Cardiac muscle cell (in vitro differentiated cells and primary cell): ENCODE data around the gene CNOT9. TPM values are rescaled to one million over a fixed set of nuclear protein-coding genes. Genes with fewer than 3 reads are reported as not detected.
A peak's percentile ranks its signal among the peaks of the same experiment; 100 is the strongest.

Experiments
- DNase-seq, 2 donors: peaks; one replicate each; pipeline versions ENCODE4 v3.0.0 to v3.0.0-alpha.2; 2010 to 2017; ENCODE audit warnings: low read depth in 1 of 2, low spot score in 1 of 2
- H3K27ac ChIP-seq: fragments of 200-600 bp; sonication (generic); 2 replicates; pipeline ENCODE4 v1.5.1; 2016
- H3K27me3 ChIP-seq: fragments of 200-600 bp; sonication (generic); 2 replicates; pipeline ENCODE4 v1.6.0; 2016; ENCODE audit warnings: control low read depth
- H3K36me3 ChIP-seq: fragments of 200-600 bp; sonication (generic); 2 replicates; pipeline ENCODE4 v1.5.1; 2016; ENCODE audit warnings: control low read depth
- H3K4me1 ChIP-seq: fragments of 200-600 bp; sonication (generic); 2 replicates; pipeline ENCODE4 v1.8.1; 2017; ENCODE audit warnings: low read depth, mild to moderate bottlenecking, mixed run types
- H3K4me3 ChIP-seq: fragments of 200-600 bp; sonication (generic); 2 replicates; pipeline ENCODE4 v1.5.1; 2016; ENCODE audit warnings: mild to moderate bottlenecking
- H3K9me3 ChIP-seq: fragments of 200-600 bp; sonication (generic); 2 replicates; pipeline ENCODE4 v1.5.1; 2017; ENCODE audit warnings: low read depth, mild to moderate bottlenecking, control low read depth
- polyA plus RNA-seq: library from polyadenylated mRNA; unstranded; fragments of >200 nt; fragmentation: Nextera tagmentation; extraction: Ambion mirVana; gene quantifications from 2 replicates; pipeline ENCODE4 v1.2.1, GENCODE V29; 2016
- total RNA-seq: library from RNA; depleted of rRNA; stranded (reverse); fragments of >200 nt; gene quantifications from 2 replicates; pipeline ENCODE4 v1.2.3, GENCODE V29; 2016
- TF ChIP-seq, protein P1 (sequence below): IDR thresholded peaks from 2 replicates; pipeline ENCODE4 v1.5.1; 2012; ENCODE audit warnings: low read depth, mild to moderate bottlenecking, low read length

Gene CNOT9
- total and polyA plus RNA-seq, 2 experiments from 2014 or later = 16.6 to 32.0 TPM

DNA sequence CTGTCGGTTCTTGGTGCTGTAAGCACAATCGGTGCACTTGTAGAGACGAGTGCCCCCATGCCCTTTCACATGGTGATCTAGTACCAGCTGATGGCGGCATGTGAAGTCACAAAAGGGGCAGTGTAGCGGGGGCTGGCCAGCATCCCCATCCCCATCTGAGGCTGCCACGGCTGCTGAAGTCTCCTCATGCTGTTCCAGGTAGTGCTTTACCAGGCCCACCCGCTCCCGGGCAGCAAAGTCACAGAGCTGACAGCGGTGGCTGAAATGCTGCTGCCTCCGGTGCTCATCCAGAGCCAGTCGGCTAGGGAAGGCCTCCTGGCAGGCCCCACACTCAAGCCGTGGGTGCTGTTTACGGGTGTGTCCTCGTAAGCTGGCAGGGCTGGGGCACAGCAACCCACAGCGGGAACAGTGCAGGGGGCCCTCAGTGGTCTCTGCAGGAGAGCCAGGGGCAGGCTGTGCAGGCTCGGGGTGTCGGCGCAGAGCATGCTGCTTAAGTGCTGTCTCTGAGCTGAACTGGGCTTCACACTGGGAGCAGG, 73.5 kb downstream of the CNOT9 start:
- peaks cover 50% of the 10 kb centered on the region for H3K36me3 ChIP-seq
- H3K9me3 ChIP-seq = no peaks in the 10 kb centered on the region
- no peaks in the 10 kb centered on the region for H3K4me1 ChIP-seq
- H3K27me3 ChIP-seq = no peaks in the 10 kb centered on the region
- DNase-seq = no peak
- TF ChIP-seq, protein P1, sequence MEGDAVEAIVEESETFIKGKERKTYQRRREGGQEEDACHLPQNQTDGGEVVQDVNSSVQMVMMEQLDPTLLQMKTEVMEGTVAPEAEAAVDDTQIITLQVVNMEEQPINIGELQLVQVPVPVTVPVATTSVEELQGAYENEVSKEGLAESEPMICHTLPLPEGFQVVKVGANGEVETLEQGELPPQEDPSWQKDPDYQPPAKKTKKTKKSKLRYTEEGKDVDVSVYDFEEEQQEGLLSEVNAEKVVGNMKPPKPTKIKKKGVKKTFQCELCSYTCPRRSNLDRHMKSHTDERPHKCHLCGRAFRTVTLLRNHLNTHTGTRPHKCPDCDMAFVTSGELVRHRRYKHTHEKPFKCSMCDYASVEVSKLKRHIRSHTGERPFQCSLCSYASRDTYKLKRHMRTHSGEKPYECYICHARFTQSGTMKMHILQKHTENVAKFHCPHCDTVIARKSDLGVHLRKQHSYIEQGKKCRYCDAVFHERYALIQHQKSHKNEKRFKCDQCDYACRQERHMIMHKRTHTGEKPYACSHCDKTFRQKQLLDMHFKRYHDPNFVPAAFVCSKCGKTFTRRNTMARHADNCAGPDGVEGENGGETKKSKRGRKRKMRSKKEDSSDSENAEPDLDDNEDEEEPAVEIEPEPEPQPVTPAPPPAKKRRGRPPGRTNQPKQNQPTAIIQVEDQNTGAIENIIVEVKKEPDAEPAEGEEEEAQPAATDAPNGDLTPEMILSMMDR = no peak
- H3K4me3 ChIP-seq = no peak overlapping the region
- H3K27ac ChIP-seq = no peak overlapping the region

DNA sequence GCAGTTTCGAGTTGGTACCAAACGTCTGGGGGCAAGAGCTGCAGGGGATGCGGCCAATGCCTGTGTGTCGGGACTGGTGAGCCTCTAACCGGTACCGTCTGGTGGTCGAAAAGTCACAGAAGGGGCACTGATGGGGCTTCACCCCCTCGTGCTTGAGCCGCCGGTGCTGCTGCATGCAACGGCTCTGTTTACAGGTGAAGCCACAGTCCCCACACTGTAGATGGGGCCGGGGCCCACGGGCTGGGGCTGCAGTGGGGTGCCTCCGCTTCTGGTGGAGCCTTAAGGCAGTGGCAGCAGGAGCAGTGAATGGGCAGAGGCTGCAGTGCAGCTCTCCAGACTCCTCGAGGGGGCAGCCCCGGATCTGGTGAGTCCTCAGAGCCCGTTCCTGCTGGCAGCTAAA, 74.1 kb downstream of the CNOT9 start:
- TF ChIP-seq, protein P1 = no peak
- no peak for DNase-seq
- Histone ChIP-seq H3K9me3 (no peaks in the 10 kb centered on the region), H3K4me3 (no peak overlapping the region), H3K36me3 (peaks cover 50% of the 10 kb centered on the region), H3K4me1 (no peaks in the 10 kb centered on the region), H3K27me3 (no peaks in the 10 kb centered on the region), H3K27ac (no peak overlapping the region)

DNA sequence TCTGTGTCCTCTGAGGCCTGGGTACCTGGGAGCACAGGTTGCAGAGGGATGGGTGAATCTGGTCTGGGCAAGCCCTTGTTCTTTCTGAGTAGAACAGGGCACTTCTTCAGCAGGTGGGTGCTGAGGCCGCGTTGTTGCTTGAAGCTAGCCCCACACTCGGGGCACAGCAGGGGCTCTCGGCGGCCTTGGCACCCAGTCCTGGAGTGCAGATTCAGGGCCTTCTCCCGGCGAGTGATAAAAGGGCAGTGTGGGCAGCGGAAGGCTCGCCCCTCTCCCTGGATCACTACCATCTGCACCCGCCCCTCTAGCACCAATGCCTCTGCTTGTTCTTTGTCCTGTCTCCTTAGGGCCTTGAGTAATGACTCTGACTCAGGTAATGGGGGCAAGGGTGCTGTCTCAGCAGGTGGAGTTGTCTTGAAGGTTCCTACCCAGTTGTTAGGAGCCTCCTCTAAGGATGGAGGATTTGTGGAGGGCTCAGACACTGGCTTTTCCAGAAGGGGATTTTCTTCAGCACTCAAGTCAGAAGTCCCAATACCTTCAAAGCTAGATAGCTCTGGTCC, 75.2 kb downstream of the CNOT9 start:
- Histone ChIP-seq H3K36me3 (peaks cover 50% of the 10 kb centered on the region), H3K4me3 (no peak overlapping the region)
- DNase-seq = no peak

DNA sequence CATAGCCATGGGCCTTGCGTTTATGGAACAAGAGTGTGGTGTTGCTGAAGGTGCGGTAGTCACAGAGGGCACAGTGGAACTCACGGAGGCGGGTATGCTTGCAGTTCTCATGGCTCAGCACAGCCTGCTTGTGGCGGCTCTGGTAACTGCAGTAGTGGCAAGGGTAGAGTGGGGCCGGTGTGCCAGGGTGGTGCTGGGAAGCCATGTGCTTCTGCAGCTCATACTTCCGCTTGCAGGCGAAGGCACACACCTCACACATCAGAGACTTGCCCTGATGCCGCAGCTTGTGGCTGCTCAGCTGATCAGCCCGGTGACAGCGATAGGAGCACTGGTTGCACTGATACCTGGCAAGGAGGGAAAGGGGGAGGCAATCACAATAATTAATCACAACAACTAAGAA, 76.1 kb downstream of the CNOT9 start:
- peaks cover 50% of the 10 kb centered on the region for H3K36me3 ChIP-seq
- DNase-seq = no peak
- H3K4me3 ChIP-seq = no peak overlapping the region
- H3K4me1 ChIP-seq = no peaks in the 10 kb centered on the region
- no peaks in the 10 kb centered on the region for H3K9me3 ChIP-seq
- TF ChIP-seq, protein P1 = no peak
- no peak overlapping the region for H3K27ac ChIP-seq
- H3K27me3 ChIP-seq = no peaks in the 10 kb centered on the region

More for the DNA sequence above, 75.2 kb downstream of the CNOT9 start:
- no peaks in the 10 kb centered on the region for H3K4me1 ChIP-seq
- TF ChIP-seq, protein P1 = no peak
- H3K9me3 ChIP-seq = no peaks in the 10 kb centered on the region
- no peak overlapping the region for H3K27ac ChIP-seq
- no peaks in the 10 kb centered on the region for H3K27me3 ChIP-seq

DNA sequence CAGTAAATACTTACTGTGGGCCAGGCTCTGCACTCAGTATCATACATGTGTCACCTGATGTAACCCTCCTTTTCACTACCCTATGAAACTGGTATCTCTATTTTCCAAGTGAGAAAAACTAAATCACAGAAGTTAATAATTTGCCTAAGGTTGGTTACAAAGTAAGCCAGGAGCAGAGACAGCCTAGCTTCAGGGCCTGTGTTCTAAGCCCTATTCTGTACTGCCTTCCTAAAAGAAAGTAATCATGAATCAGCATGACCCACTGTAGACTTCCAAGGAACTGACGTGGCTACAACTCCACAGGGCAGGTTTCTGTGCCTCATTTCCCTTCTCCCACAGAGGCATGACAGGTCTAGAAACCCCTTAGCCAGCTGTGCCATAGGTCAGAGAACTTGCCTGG, 76.5 kb downstream of the CNOT9 start:
- no peaks in the 10 kb centered on the region for H3K27me3 ChIP-seq
- DNase-seq = peak in 1 of 2 donors; percentile 22
- TF ChIP-seq, protein P1 = no peak
- no peak overlapping the region for H3K4me3 ChIP-seq
- no peak overlapping the region for H3K27ac ChIP-seq
- peaks cover 48% of the 10 kb centered on the region for H3K36me3 ChIP-seq
- H3K9me3 ChIP-seq = no peaks in the 10 kb centered on the region
- H3K4me1 ChIP-seq = no peaks in the 10 kb centered on the region

Other genes with a start within 250 kb of the CNOT9 start
- gene CATIP, start 212.0 kb upstream of the CNOT9 start, total RNA-seq = 2.0 and 5.5 TPM in 2 replicates
- gene CATIP, start 212.0 kb upstream of the CNOT9 start, polyA plus RNA-seq = 1.2 and 5.0 TPM in 2 replicates
- gene SLC11A1, start 186.6 kb upstream of the CNOT9 start, total RNA-seq = 0.25 and 0.63 TPM in 2 replicates
- 0.81 and 1.1 TPM in 2 replicates for gene SLC11A1, start 186.6 kb upstream of the CNOT9 start, polyA plus RNA-seq
- gene CTDSP1, start 169.0 kb upstream of the CNOT9 start, total RNA-seq = 147 and 179 TPM in 2 replicates
- 22.6 and 35.5 TPM in 2 replicates for gene CTDSP1, start 169.0 kb upstream of the CNOT9 start, polyA plus RNA-seq
- gene VIL1, start 149.7 kb upstream of the CNOT9 start, total RNA-seq = 0.63 and 1.1 TPM in 2 replicates
- gene VIL1, start 149.7 kb upstream of the CNOT9 start, polyA plus RNA-seq = 0.52 and 0.65 TPM in 2 replicates
- gene USP37, start 488 bp upstream of the CNOT9 start, total RNA-seq = 14.3 and 16.5 TPM in 2 replicates
- gene USP37, start 488 bp upstream of the CNOT9 start, polyA plus RNA-seq = 4.2 and 5.8 TPM in 2 replicates
- gene PLCD4, start 39.1 kb downstream of the CNOT9 start, total RNA-seq = 1.2 and 1.6 TPM in 2 replicates
- 1.7 and 3.3 TPM in 2 replicates for gene PLCD4, start 39.1 kb downstream of the CNOT9 start, polyA plus RNA-seq
- 14.8 and 29.4 TPM in 2 replicates for gene ZNF142, start 90.8 kb downstream of the CNOT9 start, total RNA-seq
- gene ZNF142, start 90.8 kb downstream of the CNOT9 start, polyA plus RNA-seq = 7.6 and 13.3 TPM in 2 replicates
- 28.6 and 41.2 TPM in 2 replicates for gene BCS1L, start 90.8 kb downstream of the CNOT9 start, total RNA-seq
- 63.3 and 67.0 TPM in 2 replicates for gene BCS1L, start 90.8 kb downstream of the CNOT9 start, polyA plus RNA-seq
- 31.3 and 31.4 TPM in 2 replicates for gene RNF25, start 103.2 kb downstream of the CNOT9 start, total RNA-seq
- gene RNF25, start 103.2 kb downstream of the CNOT9 start, polyA plus RNA-seq = 41.1 and 46.9 TPM in 2 replicates
- 35.7 and 56.2 TPM in 2 replicates for gene STK36, start 103.2 kb downstream of the CNOT9 start, total RNA-seq
- gene STK36, start 103.2 kb downstream of the CNOT9 start, polyA plus RNA-seq = 53.6 and 63.5 TPM in 2 replicates
- 21.0 and 36.0 TPM in 2 replicates for gene TTLL4, start 142.0 kb downstream of the CNOT9 start, total RNA-seq
- gene TTLL4, start 142.0 kb downstream of the CNOT9 start, polyA plus RNA-seq = 27.9 and 37.0 TPM in 2 replicates
- gene CYP27A1, start 213.3 kb downstream of the CNOT9 start, total RNA-seq = 63.1 and 106 TPM in 2 replicates
- gene CYP27A1, start 213.3 kb downstream of the CNOT9 start, polyA plus RNA-seq = 70.6 and 125 TPM in 2 replicates